ENCODE results near the gene PRX. TPM values are rescaled to one million over a fixed set of nuclear protein-coding genes. Genes with fewer than 3 reads are reported as not detected.
A peak's percentile ranks its signal among the peaks of the same experiment; 100 is the strongest.
"Not testable (repeated sequence)": the region's sequence is repeated elsewhere in the genome, so short reads cannot be mapped to it uniquely, and the experiment has no call there.

The PRX gene
- total RNA-seq, 2 donors from 2014 or later = 0.82 to 1.3 TPM

- Mint-ChIP-seq H3K4me3 (no peak overlapping the region), H3K36me3 (ENCODE audit: low read depth) (peaks cover 24% of the 10 kb centered on the region), H3K4me1 (peaks cover 7% of the 10 kb centered on the region), H3K9me3 (no peaks in the 10 kb centered on the region), H3K27me3 (no peaks in the 10 kb centered on the region), H3K27ac (peak overlapping the region; percentile 80)
- no peak for ATAC-seq (replicated peaks)
Observed at GRCh38 chr19:40374084-40374483, 39.1 kb downstream of the PRX start.

DNA sequence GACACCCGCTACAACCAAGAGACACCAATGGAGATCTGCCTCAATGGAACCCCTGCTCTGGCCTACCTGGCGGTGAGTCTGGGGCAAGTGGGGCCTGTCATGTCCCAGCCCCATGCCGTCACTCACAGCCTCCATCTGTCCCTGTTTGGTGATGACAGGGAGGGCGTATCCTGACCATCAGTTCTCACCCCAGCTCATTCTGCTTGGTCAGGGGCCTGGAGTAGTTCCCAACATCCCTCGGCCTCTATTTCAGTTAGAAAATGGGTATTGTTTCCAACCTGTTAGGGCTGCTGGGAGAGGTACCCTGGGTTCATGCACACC, 41.4 kb downstream of the PRX start:
- ATAC-seq (replicated peaks) = no peak
- no peak overlapping the region for H3K27ac Mint-ChIP-seq
- H3K4me1 Mint-ChIP-seq = peaks cover 7% of the 10 kb centered on the region
- H3K27me3 Mint-ChIP-seq = no peaks in the 10 kb centered on the region
- H3K36me3 Mint-ChIP-seq (ENCODE audit: low read depth) = peaks cover 32% of the 10 kb centered on the region
- no peaks in the 10 kb centered on the region for H3K9me3 Mint-ChIP-seq
- no peak overlapping the region for H3K4me3 Mint-ChIP-seq

DNA sequence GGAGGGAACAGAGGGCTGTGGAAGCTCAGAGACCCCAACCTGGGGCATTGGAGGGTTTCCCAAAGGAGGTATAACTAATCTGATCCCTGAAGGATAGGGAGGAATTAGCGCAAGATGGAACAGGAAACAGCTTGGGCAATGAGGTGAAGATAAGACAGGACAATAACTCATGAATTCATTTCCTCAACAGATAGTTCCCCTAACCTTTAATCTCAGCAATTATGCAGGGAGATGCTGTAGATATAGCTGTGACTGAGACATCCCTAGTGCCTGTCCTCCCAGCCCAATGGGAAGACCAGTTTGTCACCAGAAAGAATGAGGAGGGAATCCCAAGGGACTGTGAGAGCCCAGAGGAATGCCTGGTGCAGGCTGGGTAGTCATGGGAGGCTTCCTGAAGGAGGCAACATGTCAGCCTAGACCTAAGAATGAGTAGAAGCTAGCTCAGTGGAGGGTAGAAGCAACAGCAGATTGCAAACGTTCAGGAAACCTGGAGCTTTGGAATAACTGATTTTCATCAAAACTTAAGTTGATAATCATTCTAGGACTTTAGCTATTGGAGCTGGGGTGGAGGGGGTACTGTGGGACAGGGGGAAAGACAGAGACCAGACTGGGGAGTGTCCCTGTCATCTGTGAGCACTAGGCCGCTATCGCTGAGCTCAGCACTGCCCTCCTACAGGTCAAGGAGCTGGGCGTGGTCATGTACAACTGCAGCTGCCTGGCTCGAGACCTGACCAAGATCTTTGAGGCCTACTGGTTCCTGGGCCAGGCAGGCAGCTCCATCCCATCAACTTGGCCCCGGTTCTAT, 42.0 kb downstream of the PRX start:
- Mint-ChIP-seq H3K9me3 (no peaks in the 10 kb centered on the region), H3K4me1 (peaks cover 7% of the 10 kb centered on the region), H3K27ac (peak overlapping the region; percentile 19), H3K27me3 (no peaks in the 10 kb centered on the region), H3K4me3 (no peak overlapping the region), H3K36me3 (ENCODE audit: low read depth) (peaks cover 34% of the 10 kb centered on the region)
- no peak for ATAC-seq (replicated peaks)

GRCh38 chr19:40370253-40370652, 42.9 kb downstream of the PRX start:
- peaks cover 30% of the 10 kb centered on the region for H3K36me3 Mint-ChIP-seq (ENCODE audit: low read depth)
- H3K27ac Mint-ChIP-seq = peak overlapping the region; percentile 19
- not testable (repeated sequence) for H3K4me3 Mint-ChIP-seq; ATAC-seq (replicated peaks); H3K9me3 Mint-ChIP-seq; H3K4me1 Mint-ChIP-seq; H3K27me3 Mint-ChIP-seq

GRCh38 chr19:40369797-40370196, 43.4 kb downstream of the PRX start:
- ATAC-seq (replicated peaks) = no peak
- Mint-ChIP-seq H3K27me3 (no peaks in the 10 kb centered on the region), H3K36me3 (ENCODE audit: low read depth) (peaks cover 25% of the 10 kb centered on the region), H3K27ac (no peak overlapping the region), H3K9me3 (no peaks in the 10 kb centered on the region), H3K4me1 (peaks cover 8% of the 10 kb centered on the region), H3K4me3 (no peak overlapping the region)

DNA sequence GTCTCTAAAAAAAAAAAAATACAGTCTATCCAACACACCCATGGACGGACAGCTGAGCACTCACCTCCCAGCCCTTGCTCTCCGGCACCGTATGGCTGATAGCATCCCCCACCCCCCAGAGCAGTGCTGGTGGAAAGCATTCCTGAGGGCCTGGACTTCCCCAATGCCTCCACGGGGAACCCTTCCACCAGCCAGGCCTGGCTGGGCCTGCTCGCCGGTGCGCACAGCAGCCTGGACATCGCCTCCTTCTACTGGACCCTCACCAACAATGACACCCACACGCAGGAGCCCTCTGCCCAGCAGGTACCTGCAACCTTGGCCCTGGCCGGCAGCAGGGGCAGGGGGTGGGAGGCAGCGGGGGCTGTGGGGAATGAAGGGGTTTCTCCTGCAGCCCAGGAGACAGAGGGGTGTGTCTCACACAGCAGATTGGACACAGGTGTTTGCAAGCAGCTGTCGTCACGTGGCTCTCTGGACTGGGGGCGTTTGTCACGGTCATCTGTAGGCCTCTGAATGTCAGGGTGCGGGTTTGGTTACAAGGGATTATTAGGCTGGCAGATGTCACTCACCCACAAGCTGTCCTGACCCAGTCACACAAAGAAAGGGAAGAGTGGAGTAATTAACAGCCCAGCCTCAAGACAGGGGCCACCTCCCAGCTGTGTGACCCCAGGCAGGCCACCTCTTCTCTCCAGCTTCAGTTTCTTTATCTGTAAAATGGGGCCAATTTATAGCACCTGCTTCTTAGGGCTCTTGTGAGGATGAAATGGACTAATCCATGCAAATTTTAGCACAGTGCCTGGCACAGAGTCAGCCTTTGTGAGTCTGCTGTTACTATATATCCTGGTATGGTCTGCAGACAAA, 45.4 kb downstream of the PRX start:
- Mint-ChIP-seq H3K27ac (no peak overlapping the region), H3K9me3 (no peaks in the 10 kb centered on the region), H3K27me3 (no peaks in the 10 kb centered on the region), H3K36me3 (ENCODE audit: low read depth) (peaks cover 15% of the 10 kb centered on the region), H3K4me3 (no peak overlapping the region), H3K4me1 (peaks cover 9% of the 10 kb centered on the region)
- ATAC-seq (replicated peaks) = no peak

- no peaks in the 10 kb centered on the region for H3K9me3 Mint-ChIP-seq
- H3K4me3 Mint-ChIP-seq = no peak overlapping the region
- H3K27me3 Mint-ChIP-seq = no peaks in the 10 kb centered on the region
- H3K4me1 Mint-ChIP-seq = peaks cover 15% of the 10 kb centered on the region
- no peak for ATAC-seq (replicated peaks)
- no peak overlapping the region for H3K27ac Mint-ChIP-seq
- peaks cover 15% of the 10 kb centered on the region for H3K36me3 Mint-ChIP-seq (ENCODE audit: low read depth)
Observed at GRCh38 chr19:40366697-40367561, 46.2 kb downstream of the PRX start.

DNA sequence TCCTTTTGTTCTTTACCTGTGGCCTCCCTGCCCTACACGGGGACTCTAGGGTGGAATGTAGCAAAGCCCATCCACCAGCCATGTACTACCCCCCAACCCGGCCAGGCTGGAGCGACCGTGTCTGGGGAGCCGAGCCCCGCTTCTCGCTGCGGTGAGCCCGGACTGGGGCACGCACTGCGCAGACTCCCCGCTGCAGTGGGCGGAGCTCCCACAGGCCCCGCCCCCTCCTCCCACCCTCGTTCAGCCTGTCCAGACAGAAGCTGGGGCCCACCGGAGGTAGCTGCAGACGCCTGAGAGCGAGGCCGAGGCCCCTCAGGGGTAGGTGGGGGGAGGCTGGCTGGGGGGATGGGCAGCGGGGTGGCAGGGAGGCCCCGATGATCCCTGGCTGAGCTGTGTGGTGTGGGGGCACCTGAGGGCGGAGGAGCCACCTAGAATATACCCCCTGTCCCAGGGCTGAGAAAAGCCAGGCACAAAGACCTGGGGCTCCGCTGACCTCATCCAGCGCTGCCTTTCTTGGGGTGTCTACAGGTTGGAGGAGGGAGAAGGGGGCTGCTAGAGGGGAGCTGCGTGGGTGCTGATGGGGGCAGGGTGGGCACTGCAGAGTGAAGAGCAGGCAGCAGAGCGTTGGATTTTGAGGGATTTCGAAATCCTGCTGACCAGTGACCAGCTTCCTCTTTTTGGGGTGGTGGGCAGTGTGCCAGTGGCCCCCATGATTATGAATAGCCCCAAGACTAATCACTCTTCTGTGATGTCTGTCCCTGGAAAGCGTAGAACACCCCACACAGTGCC, 47.4 kb downstream of the PRX start:
- H3K27me3 Mint-ChIP-seq = no peaks in the 10 kb centered on the region

GRCh38 chr19:40365010-40365409, 48.2 kb downstream of the PRX start:
- Mint-ChIP-seq H3K36me3 (ENCODE audit: low read depth) (peaks cover 19% of the 10 kb centered on the region), H3K27me3 (no peaks in the 10 kb centered on the region), H3K9me3 (no peaks in the 10 kb centered on the region), H3K4me1 (peaks cover 15% of the 10 kb centered on the region), H3K27ac (no peak overlapping the region), H3K4me3 (peak overlapping the region; percentile 41)
- ATAC-seq (replicated peaks) = no peak

More for the DNA sequence above, 47.4 kb downstream of the PRX start:
- no peaks in the 10 kb centered on the region for H3K9me3 Mint-ChIP-seq
- peaks cover 20% of the 10 kb centered on the region for H3K36me3 Mint-ChIP-seq (ENCODE audit: low read depth)
- H3K27ac Mint-ChIP-seq = no peak overlapping the region
- peaks cover 15% of the 10 kb centered on the region for H3K4me1 Mint-ChIP-seq
- H3K4me3 Mint-ChIP-seq = peak overlapping the region; percentile 41
- ATAC-seq (replicated peaks) = peak; percentile 60

DNA sequence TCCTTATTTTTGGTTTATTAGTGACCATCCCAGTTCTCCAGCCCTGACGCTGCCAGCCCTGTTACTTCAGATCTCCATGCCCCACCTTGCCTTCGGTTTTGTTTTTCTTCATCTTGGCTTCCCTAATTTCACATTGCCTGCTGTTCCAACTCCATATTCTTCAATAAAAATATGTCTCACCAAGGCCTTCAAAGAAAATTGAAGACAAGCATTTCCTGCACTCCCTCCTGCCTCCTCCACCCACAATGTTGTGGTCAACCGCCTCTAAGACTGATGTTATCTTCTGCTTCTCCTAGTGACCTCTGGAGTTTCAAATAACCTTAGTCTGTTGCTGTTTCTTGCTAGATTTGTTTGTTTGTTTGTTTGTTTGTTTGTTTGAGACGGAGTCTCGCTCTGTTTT, 50.1 kb downstream of the PRX start:
- no peak for ATAC-seq (replicated peaks)
- Mint-ChIP-seq H3K9me3 (no peaks in the 10 kb centered on the region), H3K27ac (no peak overlapping the region), H3K4me3 (no peak overlapping the region), H3K36me3 (ENCODE audit: low read depth) (peaks cover 21% of the 10 kb centered on the region), H3K4me1 (peaks cover 15% of the 10 kb centered on the region), H3K27me3 (no peaks in the 10 kb centered on the region)

GRCh38 chr19:40362160-40362559, 51.0 kb downstream of the PRX start:
- Mint-ChIP-seq H3K27me3 (no peaks in the 10 kb centered on the region), H3K27ac (no peak overlapping the region), H3K9me3 (no peaks in the 10 kb centered on the region), H3K4me1 (peaks cover 15% of the 10 kb centered on the region), H3K4me3 (no peak overlapping the region), H3K36me3 (ENCODE audit: low read depth) (peaks cover 17% of the 10 kb centered on the region)
- ATAC-seq (replicated peaks) = no peak

DNA sequence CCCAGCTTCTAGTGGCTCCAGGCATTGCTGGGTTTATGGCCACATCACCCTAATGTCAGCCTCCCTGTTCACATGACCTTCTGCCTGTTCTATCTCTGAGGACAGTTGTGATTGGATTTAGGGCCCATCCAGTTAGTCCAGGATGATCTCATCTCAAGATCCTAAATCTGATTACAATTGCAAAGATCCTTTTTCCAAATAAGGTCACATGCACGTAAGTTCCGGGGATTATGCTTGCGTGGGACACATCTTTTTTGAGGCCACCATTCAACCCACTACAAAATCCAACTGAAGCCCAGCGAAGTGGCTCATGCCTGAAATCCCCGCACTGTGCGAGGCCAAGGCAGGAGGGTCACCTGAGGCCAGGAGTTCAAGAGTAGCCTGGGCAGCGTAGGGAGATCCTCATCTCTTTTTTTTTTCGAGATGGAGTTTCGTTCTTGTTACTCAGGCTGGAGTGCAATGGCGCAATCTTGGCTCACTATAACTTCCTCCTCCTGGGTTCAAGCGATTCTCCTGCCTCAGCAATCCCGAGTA, 52.4 kb downstream of the PRX start:
- Mint-ChIP-seq H3K36me3 (ENCODE audit: low read depth) (peaks cover 11% of the 10 kb centered on the region), H3K27ac (no peak overlapping the region), H3K4me1 (peaks cover 25% of the 10 kb centered on the region), H3K27me3 (no peaks in the 10 kb centered on the region), H3K9me3 (no peaks in the 10 kb centered on the region), H3K4me3 (no peak overlapping the region)
- no peak for ATAC-seq (replicated peaks)

DNA sequence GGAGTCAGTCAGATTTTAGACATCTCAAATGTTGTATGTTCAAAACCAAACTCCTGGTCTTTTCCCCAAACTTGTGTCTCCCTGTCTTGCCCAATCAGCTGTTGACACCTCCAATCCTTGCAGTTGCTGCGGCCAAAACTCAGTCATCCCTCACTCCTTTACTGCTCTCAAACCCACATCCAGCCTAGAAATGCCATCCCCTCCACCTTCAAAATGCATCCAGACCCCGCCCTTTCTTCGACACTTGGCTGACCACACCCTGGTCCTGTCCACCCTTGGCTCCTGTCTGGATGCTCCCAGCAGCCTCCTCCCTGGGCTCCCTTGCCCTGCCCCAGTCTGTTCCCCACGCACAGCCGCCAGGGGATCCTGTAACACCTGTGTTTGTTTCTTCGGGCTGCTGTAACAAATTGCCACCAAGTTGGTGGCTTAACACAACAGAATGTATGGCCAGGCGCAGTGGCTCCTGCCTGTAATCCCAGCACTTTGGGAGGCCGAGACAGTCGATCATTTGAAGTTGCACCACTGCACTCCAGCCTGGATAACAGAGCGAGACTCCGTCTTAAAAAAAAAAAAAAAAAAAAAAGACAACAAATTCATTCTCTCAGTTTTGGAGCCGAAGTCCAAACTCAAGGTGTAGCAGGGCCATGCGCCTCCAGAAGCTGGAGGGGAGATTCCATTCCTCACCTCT, 53.0 kb downstream of the PRX start:
- H3K36me3 Mint-ChIP-seq (ENCODE audit: low read depth) = peaks cover 11% of the 10 kb centered on the region
- H3K27ac Mint-ChIP-seq = no peak overlapping the region
- ATAC-seq (replicated peaks) = no peak
- H3K9me3 Mint-ChIP-seq = no peaks in the 10 kb centered on the region
- no peak overlapping the region for H3K4me3 Mint-ChIP-seq
- H3K4me1 Mint-ChIP-seq = peaks cover 27% of the 10 kb centered on the region
- no peaks in the 10 kb centered on the region for H3K27me3 Mint-ChIP-seq
